OCI-LY3 (cell line): ENCODE results near the gene ITPR3.
"Not testable (repeated sequence)": the region's sequence is repeated elsewhere in the genome, so short reads cannot be mapped to it uniquely, and the experiment has no call there.

ENCODE experiments used
- H2AFZ ChIP-seq: fragments of 200-600, 300-600 bp; shearing (Covaris generic); 2 replicates; pipeline ENCODE4 v1.6.0; 2014; ENCODE audit warnings: antibody characterized with exemption, low read depth, low read length
- H3K27ac ChIP-seq: fragments of 200-600, 300-600 bp; sonication (generic); 2 replicates; pipeline ENCODE4 v1.5.1; 2014; ENCODE audit warnings: mild to moderate bottlenecking, low read length, moderate library complexity, mixed read lengths
- H3K27me3 ChIP-seq: fragments of 200-600, 300-600 bp; sonication (generic); 2 replicates; pipeline ENCODE4 v1.6.1; 2014; ENCODE audit warnings: low read depth, low read length, mixed read lengths
- H3K36me3 ChIP-seq: fragments of 200-600, 300-600 bp; sonication (generic); replicated peaks from 2 replicates; pipeline ENCODE3; 2014; ENCODE audit warnings: low read depth, low read length, mixed read lengths
- H3K4me1 ChIP-seq: fragments of 300-600, 200-600 bp; sonication (generic); 2 replicates; pipeline ENCODE4 v1.6.1; 2014; ENCODE audit warnings: low read length, mixed read lengths
- H3K4me2 ChIP-seq: fragments of 200-600, 300-600 bp; sonication (generic); 2 replicates; pipeline ENCODE4 v1.6.1; 2014; ENCODE audit warnings: low read length, mixed read lengths
- H3K4me3 ChIP-seq: fragments of 300-600, 200-600 bp; sonication (generic); 2 replicates; pipeline ENCODE4 v1.5.1; 2014; ENCODE audit warnings: antibody characterized with exemption, mild to moderate bottlenecking, low read length, moderate library complexity
- H3K79me2 ChIP-seq: fragments of 300-600, 200-600 bp; shearing (Covaris generic); 2 replicates; pipeline ENCODE4 v1.6.1; 2014; ENCODE audit warnings: mild to moderate bottlenecking, low read length, mixed read lengths
- H3K9ac ChIP-seq: fragments of 300-600, 200-600 bp; shearing (Covaris generic); 2 replicates; pipeline ENCODE4 v1.6.0; 2014; ENCODE audit warnings: mild to moderate bottlenecking, low read length, moderate library complexity
- H3K9me3 ChIP-seq: fragments of 200-600, 300-600 bp; shearing (Covaris generic); 2 replicates; pipeline ENCODE4 v1.6.1; 2014; ENCODE audit warnings: low read length, mixed read lengths; ENCODE audit not compliant: insufficient read depth
- H4K20me1 ChIP-seq: fragments of 200-600, 300-600 bp; sonication (generic); 2 replicates; pipeline ENCODE4 v1.6.1; 2016; ENCODE audit warnings: low read length, mixed read lengths; ENCODE audit not compliant: insufficient read depth
- EZH2phosphoT487 ChIP-seq: fragments of 200-600 bp; shearing (Covaris generic); IDR thresholded peaks from 2 replicates; pipeline ENCODE4 v1.6.1; 2018; ENCODE audit warnings: antibody characterized with exemption, mixed run types, low read depth
- TF ChIP-seq, protein P1 (sequence below): fragments of 200-600, 300-600 bp; sonication (generic); IDR thresholded peaks from 2 replicates; pipeline ENCODE4 v1.5.1; 2014; ENCODE audit warnings: antibody characterized with exemption, low read length, low read depth

Gene ITPR3

DNA sequence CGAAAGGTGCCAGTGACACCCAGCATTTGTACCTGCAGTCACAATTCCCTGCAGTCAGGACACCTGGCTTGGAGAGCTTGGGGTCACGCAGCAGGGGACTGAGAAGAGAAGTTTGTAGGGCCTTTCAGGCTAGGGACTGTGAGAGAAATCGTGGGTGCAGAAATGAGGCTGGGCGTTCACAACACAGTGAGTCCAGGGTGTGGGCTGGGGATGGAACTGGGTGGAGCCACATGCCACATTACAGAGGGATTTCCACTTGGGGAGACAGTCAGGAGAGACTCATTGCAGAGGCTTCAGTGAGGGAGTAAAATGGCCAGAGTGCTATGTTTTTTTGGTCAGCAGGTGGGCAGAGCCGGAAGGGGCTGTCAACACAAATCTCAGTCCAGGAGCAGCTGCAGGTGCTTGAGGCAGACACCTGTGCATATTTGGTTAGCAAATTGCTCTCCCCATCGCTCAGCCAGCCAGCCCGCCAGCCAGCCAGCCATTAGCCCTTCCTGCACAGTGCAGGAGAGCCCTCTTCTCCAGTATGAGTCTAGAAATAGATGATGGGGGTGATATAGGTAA, 7.4 kb downstream of the ITPR3 start:
- Histone ChIP-seq H4K20me1 (peaks cover 20% of the 10 kb centered on the region), H3K36me3 (peaks cover 7% of the 10 kb centered on the region), H3K79me2 (peaks cover 34% of the 10 kb centered on the region), H3K9me3 (no peaks in the 10 kb centered on the region), H3K9ac (no peak overlapping the region), H3K27me3 (no peaks in the 10 kb centered on the region), H3K4me1 (no peaks in the 10 kb centered on the region), H2AFZ (no peak overlapping the region), H3K4me3 (no peak overlapping the region), H3K4me2 (no peak overlapping the region), H3K27ac (no peak overlapping the region)
- TF ChIP-seq, protein P1, sequence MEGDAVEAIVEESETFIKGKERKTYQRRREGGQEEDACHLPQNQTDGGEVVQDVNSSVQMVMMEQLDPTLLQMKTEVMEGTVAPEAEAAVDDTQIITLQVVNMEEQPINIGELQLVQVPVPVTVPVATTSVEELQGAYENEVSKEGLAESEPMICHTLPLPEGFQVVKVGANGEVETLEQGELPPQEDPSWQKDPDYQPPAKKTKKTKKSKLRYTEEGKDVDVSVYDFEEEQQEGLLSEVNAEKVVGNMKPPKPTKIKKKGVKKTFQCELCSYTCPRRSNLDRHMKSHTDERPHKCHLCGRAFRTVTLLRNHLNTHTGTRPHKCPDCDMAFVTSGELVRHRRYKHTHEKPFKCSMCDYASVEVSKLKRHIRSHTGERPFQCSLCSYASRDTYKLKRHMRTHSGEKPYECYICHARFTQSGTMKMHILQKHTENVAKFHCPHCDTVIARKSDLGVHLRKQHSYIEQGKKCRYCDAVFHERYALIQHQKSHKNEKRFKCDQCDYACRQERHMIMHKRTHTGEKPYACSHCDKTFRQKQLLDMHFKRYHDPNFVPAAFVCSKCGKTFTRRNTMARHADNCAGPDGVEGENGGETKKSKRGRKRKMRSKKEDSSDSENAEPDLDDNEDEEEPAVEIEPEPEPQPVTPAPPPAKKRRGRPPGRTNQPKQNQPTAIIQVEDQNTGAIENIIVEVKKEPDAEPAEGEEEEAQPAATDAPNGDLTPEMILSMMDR, result no peak
- no peak for TF ChIP-seq EZH2phosphoT487

DNA sequence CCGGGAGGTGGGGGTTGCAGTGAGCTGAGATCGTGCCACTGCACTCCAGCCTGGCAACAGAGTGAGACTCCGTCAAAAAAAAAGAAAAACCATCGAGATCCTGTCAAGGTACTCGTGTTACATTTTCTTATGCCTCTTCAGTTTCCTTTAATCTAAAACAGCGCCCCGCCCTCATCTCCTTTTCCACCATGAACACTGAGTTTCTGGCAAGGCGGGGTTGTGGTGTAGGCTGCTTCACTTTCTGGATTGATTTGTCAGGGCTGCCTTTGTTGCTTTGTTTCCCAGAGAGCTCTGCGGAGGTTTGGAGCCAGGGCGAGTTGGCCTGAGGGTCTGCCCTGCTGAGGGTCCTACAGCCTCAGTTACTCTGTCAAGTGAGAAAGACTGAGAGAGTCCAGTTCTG, 8.9 kb downstream of the ITPR3 start:
- Histone ChIP-seq H3K27me3 (no peaks in the 10 kb centered on the region), H3K79me2 (peaks cover 28% of the 10 kb centered on the region; the same call in 1 of the 2 replicates), H3K9ac (no peak overlapping the region), H3K4me1 (no peaks in the 10 kb centered on the region), H3K36me3 (no peaks in the 10 kb centered on the region), H3K4me2 (no peak overlapping the region), H4K20me1 (peaks cover 18% of the 10 kb centered on the region), H3K9me3 (no peaks in the 10 kb centered on the region), H2AFZ (no peak overlapping the region), H3K4me3 (no peak overlapping the region), H3K27ac (no peak overlapping the region)
- no peak for TF ChIP-seq EZH2phosphoT487
- TF ChIP-seq, protein P1, result no peak

DNA sequence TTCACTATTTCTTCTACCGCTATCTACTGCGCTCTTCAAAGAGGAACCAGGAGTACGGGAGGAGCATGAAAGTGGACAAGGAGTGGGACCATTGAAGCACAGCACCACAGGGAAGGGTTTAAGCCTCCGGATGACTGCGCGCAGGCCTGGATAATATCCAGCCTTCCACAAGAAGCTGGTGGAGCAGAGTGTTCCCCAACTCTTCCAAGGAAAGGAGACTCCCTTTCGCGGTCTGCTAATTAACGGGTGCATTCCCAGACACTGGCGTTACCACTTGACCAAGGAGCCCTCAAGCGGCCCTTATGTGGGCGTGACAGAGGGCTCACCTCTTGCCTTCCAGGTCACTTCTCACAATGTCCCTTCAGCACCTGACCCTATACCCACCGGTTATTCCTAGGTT, 10.4 kb downstream of the ITPR3 start:
- Histone ChIP-seq H4K20me1 (peaks cover 18% of the 10 kb centered on the region), H3K79me2 (peaks cover 28% of the 10 kb centered on the region; the same call in 1 of the 2 replicates)
- not testable (repeated sequence) for H3K4me3 ChIP-seq, H3K27me3 ChIP-seq, H3K4me2 ChIP-seq, H3K36me3 ChIP-seq, H3K27ac ChIP-seq, H3K9me3 ChIP-seq, H3K4me1 ChIP-seq, H3K9ac ChIP-seq, H2AFZ ChIP-seq

DNA sequence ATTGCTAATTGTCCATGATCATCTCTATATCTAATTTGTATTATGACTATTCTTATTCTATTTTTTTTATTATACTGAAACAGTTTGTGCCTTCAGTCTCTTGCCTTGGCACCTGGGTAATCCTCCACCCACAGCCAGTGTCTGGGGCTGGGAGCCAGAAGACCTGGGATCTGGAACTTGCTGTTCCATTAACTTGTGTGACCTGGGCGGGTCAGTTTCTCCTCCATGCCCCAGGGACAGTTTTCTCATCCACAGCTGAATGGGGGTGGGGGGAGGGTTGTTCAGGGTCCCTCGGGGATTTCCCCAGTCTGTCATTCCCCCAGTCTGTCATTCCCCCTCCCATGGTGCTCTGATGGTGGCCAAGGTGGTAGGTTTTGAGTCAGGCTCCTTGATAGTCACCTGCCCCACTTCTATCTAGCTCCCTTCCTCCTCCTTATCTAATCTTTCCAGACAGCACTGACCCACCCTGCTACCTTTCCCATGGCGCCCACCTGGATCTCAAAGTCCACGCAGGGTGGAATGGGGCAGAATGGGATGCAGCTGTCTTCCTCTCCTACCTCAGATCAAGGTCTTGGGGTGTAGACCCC, 10.9 kb downstream of the ITPR3 start:
- H3K27ac ChIP-seq, result no peak overlapping the region
- no peaks in the 10 kb centered on the region for H3K4me1 ChIP-seq

More for the DNA sequence above, 10.9 kb downstream of the ITPR3 start:
- TF ChIP-seq EZH2phosphoT487, result no peak
- TF ChIP-seq, protein P1, result no peak
- no peak overlapping the region for H3K4me3 ChIP-seq
- no peak overlapping the region for H2AFZ ChIP-seq
- H3K4me2 ChIP-seq, result no peak overlapping the region
- H3K79me2 ChIP-seq, result peaks cover 28% of the 10 kb centered on the region; the same call in 1 of the 2 replicates
- H3K36me3 ChIP-seq, result no peaks in the 10 kb centered on the region
- no peaks in the 10 kb centered on the region for H3K9me3 ChIP-seq
- H3K9ac ChIP-seq, result no peak overlapping the region
- H4K20me1 ChIP-seq, result peaks cover 18% of the 10 kb centered on the region
- no peaks in the 10 kb centered on the region for H3K27me3 ChIP-seq
